ENCODE measurements around the gene ENOX1. TPM values are rescaled to one million over a fixed set of nuclear protein-coding genes. Genes with fewer than 3 reads are reported as not detected.

The ENOX1 gene
- total and polyA plus RNA-seq, 2 donors (not counting 3 experiments of a cell fraction or from before 2014, with no cell fraction given) = 0.17 to 0.97 TPM

GRCh38 chr13:43727856-43728255 is 58.9 kb downstream of the ENOX1 start:
- TF ChIP-seq MAX (IDR thresholded peaks at IDR 0.05; ENCODE audit: insufficient read depth, insufficient read length) (no peak), JUN (IDR thresholded peaks at IDR 0.05; ENCODE audit: borderline replicate concordance, insufficient read depth, insufficient read length, low read depth) (no peak), EZH2 (IDR thresholded peaks at IDR 0.05; ENCODE audit: borderline replicate concordance, low read depth, low read length, severe bottlenecking) (no peak)
- Histone ChIP-seq H3K4me3 (replicated peaks in 1 of 3; ENCODE audit: insufficient read depth in 1 of 3, low read depth in 1 of 3, low read length in 3 of 3) (no peak overlapping the region), H3K9ac (replicated peaks; ENCODE audit: extremely low read depth, insufficient read depth, low read length) (no peak overlapping the region), H2AFZ (ENCODE audit: low read depth, low read length) (no peak overlapping the region), H4K20me1 (replicated peaks; ENCODE audit: control insufficient read depth, extremely low read depth, insufficient read depth, low read length) (no peaks in the 10 kb centered on the region), H3K4me1 (ENCODE audit: control insufficient read depth, extremely low read depth, insufficient read depth, low read length) (no peaks in the 10 kb centered on the region), H3K36me3 (ENCODE audit: control insufficient read depth in 2 of 2, extremely low read depth in 1 of 2, insufficient read depth in 2 of 2, low read length in 2 of 2) (no peaks in the 10 kb centered on the region), H3K4me2 (ENCODE audit: insufficient read depth, low read length) (no peak overlapping the region), H3K9me3 (replicated peaks; ENCODE audit: control insufficient read depth, insufficient read depth, low read length) (no peaks in the 10 kb centered on the region), H3K9me1 (replicated peaks; ENCODE audit: control insufficient read depth, extremely low read depth, insufficient read depth, low read length) (no peaks in the 10 kb centered on the region), H3K79me2 (ENCODE audit: control insufficient read depth, insufficient read depth, low read length) (no peaks in the 10 kb centered on the region), H3K27ac (ENCODE audit: insufficient read depth, low read depth, low read length) (no peak overlapping the region), H3K27me3 (ENCODE audit: control insufficient read depth in 2 of 2, insufficient read depth in 2 of 2, low read length in 2 of 2) (peaks cover 0 to 2% of the 10 kb centered on the region in 2 experiments)
- CTCF ChIA-PET = no interaction called here
- dilution Hi-C loops (cut with MboI; ENCODE audit: extremely low pct_ligation_motif_present, low sequenced_read_pairs) (no loop called here), intact Hi-C loops (cut with micrococcal nuclease) (no loop called here)
- FAIRE-seq (no peak), DNase-seq (ENCODE audit: low read depth, low spot score) (no peak)
- POLR2A ChIA-PET = no interaction called here
- no TSS peak for BruUV-seq (replicated peaks)

GRCh38 chr13:43725460-43725859 is 61.3 kb downstream of the ENOX1 start:
- H3K9ac ChIP-seq (replicated peaks; ENCODE audit: extremely low read depth, insufficient read depth, low read length) = no peak overlapping the region
- H3K79me2 ChIP-seq (ENCODE audit: control insufficient read depth, insufficient read depth, low read length) = no peaks in the 10 kb centered on the region
- H3K36me3 ChIP-seq (ENCODE audit: control insufficient read depth in 2 of 2, extremely low read depth in 1 of 2, insufficient read depth in 2 of 2, low read length in 2 of 2) = no peaks in the 10 kb centered on the region
- H3K27ac ChIP-seq (ENCODE audit: insufficient read depth, low read depth, low read length) = no peak overlapping the region
- H3K4me2 ChIP-seq (ENCODE audit: insufficient read depth, low read length) = no peak overlapping the region
- no TSS peak for BruUV-seq (replicated peaks)
- no peaks in the 10 kb centered on the region for H4K20me1 ChIP-seq (replicated peaks; ENCODE audit: control insufficient read depth, extremely low read depth, insufficient read depth, low read length)
- intact Hi-C loops (cut with micrococcal nuclease) = no loop called here
- no peaks in the 10 kb centered on the region for H3K9me3 ChIP-seq (replicated peaks; ENCODE audit: control insufficient read depth, insufficient read depth, low read length)
- no peak for DNase-seq (ENCODE audit: low read depth, low spot score)
- H3K27me3 ChIP-seq (ENCODE audit: control insufficient read depth in 2 of 2, insufficient read depth in 2 of 2, low read length in 2 of 2) = peaks cover 0 to 1% of the 10 kb centered on the region in 2 experiments
- TF ChIP-seq FOS (IDR thresholded peaks at IDR 0.05; ENCODE audit: borderline replicate concordance, insufficient read depth, low read length) (no peak), EZH2 (IDR thresholded peaks at IDR 0.05; ENCODE audit: borderline replicate concordance, low read depth, low read length, severe bottlenecking) (no peak)
- H3K9me1 ChIP-seq (replicated peaks; ENCODE audit: control insufficient read depth, extremely low read depth, insufficient read depth, low read length) = no peaks in the 10 kb centered on the region
- dilution Hi-C loops (cut with MboI; ENCODE audit: extremely low pct_ligation_motif_present, low sequenced_read_pairs) = no loop called here
- POLR2A ChIA-PET = no interaction called here
- H3K4me1 ChIP-seq (ENCODE audit: control insufficient read depth, extremely low read depth, insufficient read depth, low read length) = no peaks in the 10 kb centered on the region
- CTCF ChIA-PET = no interaction called here
- H3K4me3 ChIP-seq (replicated peaks in 1 of 3; ENCODE audit: insufficient read depth in 1 of 3, low read depth in 1 of 3, low read length in 3 of 3) = no peak overlapping the region
- FAIRE-seq = no peak
- no peak overlapping the region for H2AFZ ChIP-seq (ENCODE audit: low read depth, low read length)
